Stimulated activated CD4-positive, alpha-beta T cell treated with anti-CD3 and anti-CD28 coated beads, Interleukin-2, amount 100 ng/mL, for 4 hours (primary cell): Measurements from ENCODE around the gene ACOT6.
"Not testable (repeated sequence)": the region's sequence is repeated elsewhere in the genome, so short reads cannot be mapped to it uniquely, and the experiment has no call there.

Source experiments
- DNase-seq: peaks from one replicate; pipeline ENCODE4 v3.0.0-alpha.2; 2020; ENCODE audit warnings: low read depth

Gene ACOT6

GRCh38 chr14:73651005-73651404 is 38.7 kb downstream of the ACOT6 start:
- DNase-seq: no peak

- DNase-seq: no peak
These were observed 43.5 kb downstream of the ACOT6 start for GRCh38 chr14:73655851-73656250.

- DNase-seq: not testable (repeated sequence)
These were observed 46.9 kb downstream of the ACOT6 start for GRCh38 chr14:73659202-73659601.

- DNase-seq: no peak
These were observed 48.2 kb downstream of the ACOT6 start for GRCh38 chr14:73660511-73660910.

GRCh38 chr14:73661872-73662271 is 49.6 kb downstream of the ACOT6 start:
- DNase-seq: no peak

GRCh38 chr14:73662487-73662943 is 50.2 kb downstream of the ACOT6 start:
- no peak for DNase-seq

- no peak for DNase-seq
These were observed 51.4 kb downstream of the ACOT6 start for GRCh38 chr14:73663548-73664212.

- no peak for DNase-seq
These were observed 52.8 kb downstream of the ACOT6 start for GRCh38 chr14:73665130-73665529.

GRCh38 chr14:73666583-73666982 is 54.3 kb downstream of the ACOT6 start:
- no peak for DNase-seq

GRCh38 chr14:73667854-73668253 is 55.5 kb downstream of the ACOT6 start:
- DNase-seq: no peak
